HG02970 (cell line): Measurements from ENCODE around the gene KRT33B.
"Not testable (repeated sequence)": the region's sequence is repeated elsewhere in the genome, so short reads cannot be mapped to it uniquely, and the experiment has no call there.

Source experiments
- ATAC-seq: cut with Tn5 transposase; IDR thresholded peaks from one replicate; pipeline ENCODE4 v1.9.1; 2021; ENCODE audit warnings: mild to moderate bottlenecking, moderate library complexity, moderate number of reproducible peaks; ENCODE audit not compliant: unreplicated experiment, low FRiP score

KRT33B gene

DNA sequence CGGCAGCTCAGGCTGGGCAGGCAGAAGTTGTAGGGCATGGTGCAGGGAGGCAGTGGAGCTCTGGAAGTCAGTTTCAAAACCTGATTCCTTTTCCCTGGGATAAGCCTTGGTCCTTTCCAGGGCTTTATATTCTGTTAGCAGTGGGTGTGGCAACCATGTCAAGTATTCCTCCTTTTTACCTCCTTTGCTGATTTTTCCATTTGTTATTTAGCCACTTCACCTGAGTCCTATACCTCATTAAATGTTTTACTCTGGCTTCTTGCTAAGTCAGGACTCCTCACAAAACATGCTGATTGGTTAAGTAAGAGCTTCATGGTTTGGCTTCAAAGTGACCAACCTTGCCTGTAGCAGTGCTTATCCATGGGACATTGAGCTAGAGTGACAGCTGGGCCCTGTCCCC lies at the start of gene KRT33B:
KRT33B (minus strand) TSS at position 101 of the 400 bp plus-strand sequence; CDS start at position 38, 63 bp downstream.
- no peak for ATAC-seq

GRCh38 chr17:41418116-41418860 lies 48.7 kb upstream of the KRT33B start:
- ATAC-seq, result no peak

DNA sequence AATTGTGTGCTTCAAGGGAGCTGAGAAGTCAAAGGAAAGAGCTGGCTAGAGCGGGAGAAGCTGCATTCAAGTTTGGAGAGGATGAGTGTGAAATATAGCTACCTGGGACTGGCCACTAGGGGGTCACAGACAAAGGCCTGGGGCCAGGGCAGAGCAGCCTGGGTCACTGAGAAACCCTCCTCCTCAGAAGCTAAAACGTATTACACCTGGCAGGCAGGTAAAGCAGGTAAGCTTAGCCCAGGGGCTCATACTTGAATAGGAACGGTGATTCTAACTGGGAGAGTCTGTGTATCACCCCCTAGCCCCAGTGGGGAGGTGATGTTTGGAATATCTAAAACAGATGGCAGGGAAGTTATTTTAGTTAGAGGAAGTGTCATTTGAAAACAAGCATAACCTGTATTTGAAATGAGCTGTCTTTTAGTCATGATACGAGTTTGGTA lies 48.0 kb upstream of the KRT33B start:
- no peak for ATAC-seq

GRCh38 chr17:41417127-41417526 lies 47.5 kb upstream of the KRT33B start:
- ATAC-seq, result no peak

GRCh38 chr17:41416479-41416878 lies 46.9 kb upstream of the KRT33B start:
- no peak for ATAC-seq

- no peak for ATAC-seq
Observed at GRCh38 chr17:41415833-41416335, 46.3 kb upstream of the KRT33B start.

DNA sequence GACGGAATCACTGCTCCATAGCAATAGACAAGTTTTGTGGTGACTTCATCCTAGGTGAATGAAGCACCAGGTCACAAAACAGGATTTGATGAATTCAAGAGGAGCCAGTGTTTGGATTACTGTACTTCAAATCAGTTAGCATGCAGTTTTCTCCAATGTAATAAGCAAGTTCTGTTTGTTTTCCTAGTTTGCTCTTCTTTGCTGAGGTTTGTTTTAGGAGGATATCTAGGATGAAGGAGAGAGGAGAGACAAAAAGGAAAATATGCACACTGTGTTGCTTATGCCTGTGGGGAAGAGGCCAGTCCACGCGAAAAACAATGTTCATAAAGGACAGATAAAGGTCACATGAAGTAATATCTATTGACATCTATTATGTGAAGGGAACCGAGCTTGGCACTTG lies 45.8 kb upstream of the KRT33B start:
- no peak for ATAC-seq

GRCh38 chr17:41413982-41414381 lies 44.4 kb upstream of the KRT33B start:
- no peak for ATAC-seq

GRCh38 chr17:41413353-41413957 lies 43.8 kb upstream of the KRT33B start:
- no peak for ATAC-seq

- ATAC-seq, result no peak
Observed at GRCh38 chr17:41411072-41411840, 41.6 kb upstream of the KRT33B start.

- no peak for ATAC-seq
Observed at GRCh38 chr17:41407226-41407625, 37.6 kb upstream of the KRT33B start.

- no peak for ATAC-seq
Observed at GRCh38 chr17:41406205-41406604, 36.6 kb upstream of the KRT33B start.

DNA sequence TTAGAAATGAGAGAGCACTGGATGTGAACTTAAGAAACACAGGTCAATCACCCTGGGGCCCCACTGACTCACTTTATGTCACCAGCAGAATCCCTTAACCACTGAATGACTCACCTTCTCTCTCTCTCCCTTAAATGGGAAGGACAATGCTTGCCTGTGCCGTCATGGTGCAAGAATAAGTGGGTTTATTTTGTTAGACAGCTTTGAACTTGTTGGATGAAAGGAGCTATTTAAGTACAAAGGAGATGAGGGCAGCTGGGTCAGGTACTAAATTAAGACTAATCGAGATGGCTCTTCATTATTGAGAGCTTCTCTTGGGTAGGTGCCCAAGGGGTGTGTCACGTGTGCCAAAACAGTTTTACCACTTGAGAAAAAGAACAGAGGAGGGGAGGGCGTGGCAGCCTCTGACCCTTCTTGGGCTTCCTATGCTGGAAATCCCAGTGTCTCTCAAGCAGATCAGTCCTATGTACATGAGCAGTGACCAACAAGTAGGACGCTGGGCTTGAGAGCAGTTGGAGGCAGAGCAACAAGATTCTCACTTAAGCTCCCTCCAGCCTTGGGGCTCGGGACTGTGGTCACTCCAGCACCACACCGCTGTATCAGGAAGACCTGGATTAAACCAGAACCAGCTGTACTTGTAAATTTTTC lies 34.5 kb upstream of the KRT33B start:
- no peak for ATAC-seq

DNA sequence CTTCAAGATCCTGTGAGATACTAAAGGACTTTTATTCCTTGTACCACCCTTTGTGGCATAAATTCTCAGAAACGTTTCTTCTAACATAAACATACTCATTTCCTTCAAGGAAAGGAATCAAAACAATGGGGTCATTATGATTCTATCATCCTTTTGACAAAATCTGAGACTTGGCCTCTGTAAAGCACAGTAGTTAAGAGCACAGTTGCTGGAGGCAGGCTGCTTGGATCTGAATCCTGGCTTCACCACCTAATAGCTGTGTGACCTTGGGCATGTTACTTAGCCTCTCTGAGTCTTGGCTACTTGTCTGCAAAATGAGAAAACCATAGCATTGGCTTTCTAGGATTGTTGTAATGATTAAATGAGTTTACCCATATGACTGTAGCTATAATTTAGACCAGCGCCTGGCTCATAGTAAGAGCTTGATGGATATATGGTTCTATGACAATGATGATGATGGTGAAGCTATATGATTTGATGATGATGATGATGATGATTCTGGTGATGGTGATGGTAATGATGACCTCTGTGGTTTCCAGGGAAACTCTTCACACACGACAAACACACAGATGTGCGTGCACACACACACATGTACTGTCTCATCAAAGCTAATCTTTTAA lies 33.9 kb upstream of the KRT33B start:
- ATAC-seq, result no peak

DNA sequence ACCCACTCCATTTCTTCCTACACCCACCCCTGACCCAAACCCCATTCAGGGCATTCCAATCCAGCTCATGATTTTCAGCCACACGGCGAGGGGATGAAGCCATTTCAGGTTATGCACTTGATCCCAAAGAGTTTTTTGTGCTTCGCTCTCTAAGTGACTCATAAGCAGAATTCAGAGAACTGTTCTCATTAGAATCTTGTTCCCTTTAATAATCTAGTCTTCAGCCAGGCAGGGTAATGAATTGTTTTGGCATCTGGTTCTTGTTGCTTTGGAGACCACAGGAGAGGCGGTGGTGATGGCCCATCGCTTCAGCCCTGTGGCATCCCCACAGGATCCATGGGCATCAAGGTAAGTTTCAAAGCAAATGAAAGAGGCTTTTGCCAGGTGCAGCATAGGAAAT lies 32.5 kb upstream of the KRT33B start:
- ATAC-seq, result no peak

DNA sequence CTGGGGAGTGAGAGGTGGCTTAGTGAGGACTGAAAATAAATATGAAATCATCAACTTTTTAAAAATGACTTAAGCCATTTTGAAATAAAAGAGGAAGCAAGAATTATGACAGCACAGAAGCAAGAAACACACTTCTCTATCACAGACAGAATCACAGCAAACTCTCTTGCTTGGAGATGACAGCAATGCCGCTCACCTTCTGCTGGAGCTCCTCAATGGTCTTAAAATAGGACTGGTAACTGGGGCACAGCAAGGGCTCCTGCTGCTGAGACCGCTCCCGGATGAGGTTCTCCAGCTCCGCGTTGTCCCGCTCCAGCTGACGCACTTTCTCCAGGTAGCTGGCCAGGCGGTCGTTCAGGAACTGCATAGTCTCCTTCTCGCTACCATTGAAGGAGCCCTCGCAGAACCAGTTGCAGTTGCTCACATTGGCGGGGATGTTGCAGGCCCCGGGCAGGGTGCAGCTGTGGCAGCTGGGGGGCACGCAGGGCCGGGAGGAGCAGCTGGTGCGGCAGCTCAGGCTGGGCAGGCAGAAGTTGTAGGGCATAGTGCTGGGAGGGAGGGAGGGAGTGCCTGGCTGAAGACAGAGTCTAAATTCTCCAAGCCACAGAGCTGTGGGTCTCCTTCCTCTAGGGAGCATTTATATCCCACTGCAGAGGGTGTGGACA lies 27.5 kb upstream of the KRT33B start, which contains the start of gene KRT31:
KRT31 (minus strand) TSS at position 613 of the 665 bp plus-strand sequence; CDS start at position 544, 69 bp downstream.
- no peak for ATAC-seq

DNA sequence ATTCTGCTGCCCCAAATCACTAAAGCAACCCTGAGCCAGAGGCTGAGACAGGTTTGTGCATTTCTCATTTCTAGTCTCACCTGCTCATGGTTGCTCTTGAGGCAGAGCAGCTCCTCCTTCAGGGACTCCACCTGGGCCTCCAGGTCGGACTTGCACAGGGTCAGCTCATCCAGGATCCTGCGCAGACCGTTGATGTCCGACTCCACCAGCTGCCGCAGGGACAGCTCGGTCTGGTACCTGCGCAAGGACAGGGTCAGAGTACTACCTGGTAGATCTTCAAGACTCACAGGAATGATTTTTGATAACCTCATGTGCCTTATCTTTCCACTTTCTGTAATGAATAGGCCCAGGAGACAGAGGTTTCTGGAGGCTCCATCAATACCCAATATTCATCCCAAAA lies 26.7 kb upstream of the KRT33B start:
- no peak for ATAC-seq

DNA sequence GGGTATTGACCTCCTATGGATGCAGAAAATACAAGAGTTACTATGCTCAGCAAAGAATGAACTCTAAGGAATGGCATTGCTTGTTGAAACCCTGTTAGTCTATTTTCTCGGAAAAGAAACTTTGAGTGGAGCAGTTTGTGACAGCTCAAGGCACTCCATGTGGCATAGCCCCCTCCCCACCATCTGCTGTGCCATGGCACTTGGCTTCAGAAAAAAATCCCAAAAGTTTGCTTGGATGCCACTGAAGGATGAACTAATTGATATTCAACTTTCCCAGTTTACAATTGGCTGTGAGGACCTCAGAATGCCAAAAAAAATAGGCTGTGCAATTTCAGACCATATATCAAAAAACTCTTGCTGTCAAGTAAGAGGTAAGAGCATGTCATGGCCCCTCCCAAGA lies 26.0 kb upstream of the KRT33B start:
- ATAC-seq, result no peak

DNA sequence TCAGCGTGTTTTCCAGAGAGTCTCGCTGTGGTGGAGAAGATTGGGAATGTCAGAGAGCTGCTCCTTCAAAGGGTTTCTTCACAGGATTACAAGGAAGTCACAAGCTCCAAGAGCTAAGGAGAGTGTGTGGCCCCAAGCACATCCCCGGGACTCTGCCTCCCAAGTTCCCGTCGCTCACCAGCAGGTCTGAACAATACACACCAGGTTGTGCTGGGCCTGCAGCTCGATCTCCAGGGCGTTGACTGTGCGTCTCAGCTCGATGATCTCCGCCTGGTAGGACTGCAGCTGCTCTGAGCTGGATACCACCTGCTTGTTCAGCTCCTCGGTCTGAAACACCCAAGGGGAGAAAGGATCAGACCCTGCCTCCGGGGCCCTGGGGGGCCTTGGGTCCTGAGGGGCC lies 25.4 kb upstream of the KRT33B start:
- not testable (repeated sequence) for ATAC-seq
